Stimulated activated memory B cell treated with anti-CD40 and anti-IgM and Interleukin-4, amounts not matched to agents 10 μg/mL and 1 μg/mL and 100 μg/mL, for 72 hours (primary cell): ENCODE results near the gene NOC2L.
"Not testable (repeated sequence)": the region's sequence is repeated elsewhere in the genome, so short reads cannot be mapped to it uniquely, and the experiment has no call there.

Source experiments
- ATAC-seq: fragments of 150-1000 bp; cut with Tn5 transposase; 2 replicates; pipeline ENCODE4 v1.10.0; 2021
- H3K27ac Mint-ChIP-seq: one replicate; pipeline ENCODE4 v1.8.0; 2022; ENCODE audit warnings: mild to moderate bottlenecking, mixed read lengths
- H3K27me3 Mint-ChIP-seq: one replicate; pipeline ENCODE4 v1.8.0; 2022; ENCODE audit warnings: mixed read lengths
- H3K36me3 Mint-ChIP-seq: one replicate; pipeline ENCODE4 v1.8.0; 2022; ENCODE audit warnings: mixed read lengths
- H3K4me1 Mint-ChIP-seq: one replicate; pipeline ENCODE4 v1.8.0; 2022; ENCODE audit warnings: mixed read lengths
- H3K4me3 Mint-ChIP-seq: one replicate; pipeline ENCODE4 v1.8.0; 2022; ENCODE audit warnings: mild to moderate bottlenecking, moderate library complexity, mixed read lengths
- H3K9me3 Mint-ChIP-seq: one replicate; pipeline ENCODE4 v1.8.0; 2022; ENCODE audit warnings: mixed read lengths

NOC2L gene

DNA sequence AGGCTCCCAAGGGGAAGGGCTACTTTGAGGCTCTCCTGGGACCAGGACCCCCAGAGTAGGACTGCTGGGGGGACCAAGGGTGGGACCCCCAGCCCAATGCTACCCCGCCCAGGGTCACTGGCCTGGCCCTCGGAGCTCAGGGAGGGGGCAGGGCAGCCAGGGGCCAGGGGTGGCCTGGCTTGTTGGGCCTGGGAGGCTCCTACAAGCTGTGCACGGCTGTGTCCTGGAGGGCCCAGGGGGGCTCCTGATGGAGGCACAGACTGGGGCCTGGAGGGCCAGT, 38.6 kb upstream of the NOC2L start:
- peaks cover 61% of the 10 kb centered on the region for H3K27me3 Mint-ChIP-seq
- no peak overlapping the region for H3K27ac Mint-ChIP-seq
- H3K4me1 Mint-ChIP-seq = peaks cover 25% of the 10 kb centered on the region

GRCh38 chr1:996851-997712, 38.0 kb upstream of the NOC2L start:
- peaks cover 29% of the 10 kb centered on the region for H3K4me1 Mint-ChIP-seq
- no peak for ATAC-seq
- H3K27me3 Mint-ChIP-seq = peaks cover 61% of the 10 kb centered on the region
- peak overlapping the region; percentile 50 for H3K4me3 Mint-ChIP-seq
- H3K27ac Mint-ChIP-seq = no peak overlapping the region
- H3K36me3 Mint-ChIP-seq = peaks cover 2% of the 10 kb centered on the region
- peaks cover 4% of the 10 kb centered on the region for H3K9me3 Mint-ChIP-seq

More for the DNA sequence above, 38.6 kb upstream of the NOC2L start:
- ATAC-seq = no peak
- H3K9me3 Mint-ChIP-seq = peaks cover 2% of the 10 kb centered on the region
- H3K4me3 Mint-ChIP-seq = peak overlapping the region; percentile 50
- H3K36me3 Mint-ChIP-seq = no peaks in the 10 kb centered on the region

DNA sequence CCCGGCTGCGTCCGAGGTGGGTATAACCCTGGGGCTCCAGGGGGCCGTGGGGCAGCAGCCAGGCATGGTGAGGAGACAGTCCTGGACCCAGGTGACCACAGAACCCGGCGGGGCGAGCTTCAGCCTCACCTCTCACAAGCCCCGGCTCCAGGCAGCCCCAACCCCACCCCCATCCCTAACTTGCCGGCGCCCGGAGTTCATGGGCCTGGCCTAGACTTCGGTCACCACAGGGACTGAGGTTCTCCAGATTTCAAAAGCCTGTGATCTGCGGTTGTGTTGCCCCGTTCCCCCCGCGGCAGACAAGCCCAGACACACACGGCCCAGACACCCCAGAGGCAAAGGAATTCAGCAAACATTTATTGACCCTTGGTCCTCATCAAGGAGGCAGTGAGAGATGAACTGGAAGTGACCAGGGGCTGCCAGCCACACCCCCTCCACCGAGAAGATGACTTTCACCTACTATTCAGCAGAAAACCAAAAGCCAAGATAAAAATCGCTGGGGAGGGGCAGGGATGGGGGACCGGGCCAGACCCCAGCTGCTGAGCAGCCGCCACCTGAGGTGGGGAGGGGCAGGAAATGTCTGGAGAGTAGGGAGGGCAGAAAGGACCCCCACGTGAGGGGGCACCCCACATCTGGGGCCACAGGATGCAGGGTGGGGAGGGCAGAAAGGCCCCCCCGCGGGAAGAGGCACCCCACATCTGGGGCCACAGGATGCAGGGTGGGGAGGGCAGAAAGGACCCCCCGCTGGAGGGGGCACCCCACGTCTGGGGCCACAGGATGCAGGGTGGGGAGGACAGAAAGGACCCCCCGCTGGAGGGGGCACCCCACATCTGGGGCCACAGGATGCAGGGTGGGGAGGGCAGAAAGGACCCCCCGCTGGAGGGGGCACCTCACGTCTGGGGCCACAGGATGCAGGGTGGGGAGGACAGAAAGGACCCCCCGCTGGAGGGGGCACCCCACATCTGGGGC, 36.9 kb upstream of the NOC2L start:
- H3K4me1 Mint-ChIP-seq = peaks cover 29% of the 10 kb centered on the region
- no peak for ATAC-seq
- H3K9me3 Mint-ChIP-seq = peaks cover 10% of the 10 kb centered on the region
- H3K27me3 Mint-ChIP-seq = peaks cover 70% of the 10 kb centered on the region
- H3K27ac Mint-ChIP-seq = no peak overlapping the region
- no peak overlapping the region for H3K4me3 Mint-ChIP-seq
- H3K36me3 Mint-ChIP-seq = peaks cover 6% of the 10 kb centered on the region

GRCh38 chr1:994546-994945, 35.5 kb upstream of the NOC2L start:
- H3K36me3 Mint-ChIP-seq, H3K9me3 Mint-ChIP-seq, ATAC-seq, H3K4me3 Mint-ChIP-seq, H3K27ac Mint-ChIP-seq: not testable (repeated sequence)
- H3K4me1 Mint-ChIP-seq = peaks cover 24% of the 10 kb centered on the region
- peaks cover 84% of the 10 kb centered on the region for H3K27me3 Mint-ChIP-seq

DNA sequence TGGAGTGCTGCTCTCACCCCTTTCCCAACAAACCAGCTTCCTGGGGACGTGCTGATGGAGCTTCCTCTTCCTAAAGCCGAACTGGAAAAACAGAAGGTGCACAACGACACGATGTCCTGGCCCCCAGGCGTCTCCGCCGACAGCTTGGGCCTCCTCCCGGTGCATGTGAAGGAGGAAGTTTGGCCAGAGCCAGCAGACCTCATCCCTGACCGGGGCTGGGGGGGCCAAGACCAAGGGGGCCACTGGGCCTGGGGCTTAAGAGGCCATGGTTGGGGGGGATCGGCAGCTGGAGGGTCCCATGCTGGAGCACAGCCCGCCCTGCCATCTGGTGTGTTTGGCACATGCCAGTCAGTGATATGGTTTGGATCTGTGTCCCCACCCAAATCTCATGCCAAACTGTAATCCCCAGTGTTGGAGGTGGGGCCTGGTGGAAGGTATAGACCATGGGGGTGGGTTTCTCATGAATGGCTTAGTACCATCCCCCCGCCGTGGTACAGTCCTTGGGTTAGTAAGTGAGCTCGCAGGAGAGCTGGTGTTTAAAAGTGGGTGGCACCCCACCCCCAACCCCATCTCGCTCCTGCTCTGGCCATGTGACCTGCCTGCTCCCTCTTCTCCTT, 34.4 kb upstream of the NOC2L start:
- Mint-ChIP-seq H3K27me3 (peaks cover 91% of the 10 kb centered on the region), H3K4me3 (no peak overlapping the region)

GRCh38 chr1:992362-992761, 33.3 kb upstream of the NOC2L start:
- Mint-ChIP-seq H3K4me3 (no peak overlapping the region), H3K9me3 (peaks cover 17% of the 10 kb centered on the region), H3K4me1 (peaks cover 21% of the 10 kb centered on the region), H3K36me3 (peaks cover 15% of the 10 kb centered on the region), H3K27me3 (peaks cover 90% of the 10 kb centered on the region), H3K27ac (peak overlapping the region; percentile 47)
- peak; percentile 53 for ATAC-seq

More for the DNA sequence above, 34.4 kb upstream of the NOC2L start:
- H3K36me3 Mint-ChIP-seq = peaks cover 13% of the 10 kb centered on the region
- peaks cover 16% of the 10 kb centered on the region for H3K9me3 Mint-ChIP-seq
- H3K27ac Mint-ChIP-seq = no peak overlapping the region
- H3K4me1 Mint-ChIP-seq = peaks cover 24% of the 10 kb centered on the region
- no peak for ATAC-seq

DNA sequence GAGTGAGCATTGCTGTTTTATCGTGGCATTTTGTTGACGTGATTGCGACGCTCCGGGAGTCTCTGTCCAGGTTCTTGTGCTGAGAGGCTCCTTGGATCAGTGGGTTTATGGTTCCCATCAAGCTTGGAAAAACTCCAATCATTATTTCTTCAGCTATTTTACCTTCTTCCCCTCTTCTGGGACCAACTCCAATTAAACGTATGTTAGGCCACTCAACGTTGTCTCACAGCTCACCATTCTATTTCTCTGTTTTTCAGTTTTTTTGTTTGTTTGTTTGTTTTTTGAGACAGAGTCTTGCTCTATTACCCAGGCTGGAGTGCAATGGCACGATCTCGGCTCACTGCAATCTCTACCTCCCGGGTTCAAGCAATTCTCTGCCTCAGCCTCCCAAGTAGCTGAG, 32.8 kb upstream of the NOC2L start:
- peaks cover 86% of the 10 kb centered on the region for H3K27me3 Mint-ChIP-seq
- ATAC-seq = no peak
- H3K36me3 Mint-ChIP-seq = peaks cover 15% of the 10 kb centered on the region
- no peak overlapping the region for H3K4me3 Mint-ChIP-seq
- peaks cover 16% of the 10 kb centered on the region for H3K4me1 Mint-ChIP-seq
- peaks cover 17% of the 10 kb centered on the region for H3K9me3 Mint-ChIP-seq
- H3K27ac Mint-ChIP-seq = peak overlapping the region; percentile 47

- ATAC-seq, H3K27ac Mint-ChIP-seq, H3K4me3 Mint-ChIP-seq: not testable (repeated sequence)
- Mint-ChIP-seq H3K27me3 (peaks cover 86% of the 10 kb centered on the region), H3K36me3 (peaks cover 15% of the 10 kb centered on the region), H3K4me1 (peaks cover 14% of the 10 kb centered on the region), H3K9me3 (peaks cover 17% of the 10 kb centered on the region)
These were observed 32.2 kb upstream of the NOC2L start for GRCh38 chr1:991275-991674.

GRCh38 chr1:988061-988460, 29.0 kb upstream of the NOC2L start:
- Mint-ChIP-seq H3K36me3 (peaks cover 15% of the 10 kb centered on the region), H3K4me1 (peaks cover 14% of the 10 kb centered on the region), H3K9me3 (peaks cover 17% of the 10 kb centered on the region), H3K27me3 (peaks cover 87% of the 10 kb centered on the region)
- H3K27ac Mint-ChIP-seq, H3K4me3 Mint-ChIP-seq, ATAC-seq: not testable (repeated sequence)

DNA sequence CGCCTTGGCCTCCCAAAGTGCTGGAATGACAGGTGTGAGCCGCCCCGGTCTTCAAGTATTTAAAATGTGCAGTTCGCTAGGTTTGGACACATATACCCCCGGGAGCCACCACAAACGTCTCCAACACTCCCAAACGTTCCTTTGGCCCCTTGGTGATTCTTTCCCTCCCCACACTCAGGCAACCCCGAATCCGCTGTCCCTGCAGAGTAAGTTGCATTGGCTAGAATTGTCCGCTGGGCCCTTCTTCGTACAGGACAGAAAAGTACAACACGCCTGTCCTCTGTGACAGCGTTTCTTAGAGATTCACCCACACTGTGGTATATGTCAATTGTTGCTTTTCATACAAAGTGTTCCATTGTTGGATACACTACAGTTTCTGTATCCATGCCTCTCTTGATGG, 26.1 kb upstream of the NOC2L start:
- Mint-ChIP-seq H3K27ac (no peak overlapping the region), H3K4me1 (no peaks in the 10 kb centered on the region), H3K4me3 (no peak overlapping the region), H3K36me3 (peaks cover 9% of the 10 kb centered on the region), H3K27me3 (peaks cover 78% of the 10 kb centered on the region), H3K9me3 (peaks cover 7% of the 10 kb centered on the region)
- ATAC-seq = no peak

GRCh38 chr1:984476-984814, 25.4 kb upstream of the NOC2L start:
- H3K4me3 Mint-ChIP-seq = no peak overlapping the region
- peaks cover 71% of the 10 kb centered on the region for H3K27me3 Mint-ChIP-seq
- peaks cover 7% of the 10 kb centered on the region for H3K9me3 Mint-ChIP-seq
- no peak overlapping the region for H3K27ac Mint-ChIP-seq
- no peak for ATAC-seq
- peaks cover 9% of the 10 kb centered on the region for H3K36me3 Mint-ChIP-seq
- no peaks in the 10 kb centered on the region for H3K4me1 Mint-ChIP-seq

DNA sequence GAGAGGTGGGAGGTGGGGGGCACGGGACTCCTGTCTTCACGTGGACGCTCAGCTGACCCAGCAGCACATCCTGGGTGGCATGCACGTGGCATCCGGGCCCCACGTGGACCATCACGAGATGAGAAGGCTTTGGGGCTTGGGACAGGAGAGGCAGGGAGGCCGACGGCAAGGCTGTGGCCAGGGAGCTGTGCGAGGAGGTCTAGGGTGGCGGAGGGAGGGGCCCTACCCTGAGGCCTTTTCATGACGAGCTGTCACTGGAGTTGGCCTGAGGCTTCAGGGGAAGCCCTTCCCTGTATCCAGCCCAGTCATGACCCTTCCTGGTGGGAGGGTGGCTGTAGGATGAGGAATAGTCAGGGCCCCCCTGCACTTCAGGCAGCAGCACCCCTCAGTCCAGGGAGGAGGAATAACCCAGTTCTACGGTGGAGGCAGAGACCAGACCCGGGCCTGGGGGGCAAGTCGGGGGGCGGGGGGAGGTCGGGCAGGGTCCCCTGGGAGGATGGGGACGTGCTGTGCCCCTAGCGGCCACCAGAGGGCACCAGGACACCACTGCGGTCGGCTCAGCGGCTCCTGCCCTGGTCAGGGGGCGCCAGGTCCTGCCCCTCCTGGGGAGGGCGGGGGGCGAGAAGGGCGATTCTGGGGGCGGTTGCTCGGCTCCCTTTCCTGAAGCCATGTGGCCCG, 24.9 kb upstream of the NOC2L start:
- no peak overlapping the region for H3K27ac Mint-ChIP-seq
- peak; percentile 59 for ATAC-seq
- H3K4me1 Mint-ChIP-seq = no peaks in the 10 kb centered on the region
- H3K36me3 Mint-ChIP-seq = peaks cover 6% of the 10 kb centered on the region
- no peak overlapping the region for H3K4me3 Mint-ChIP-seq
- H3K9me3 Mint-ChIP-seq = peaks cover 5% of the 10 kb centered on the region
- H3K27me3 Mint-ChIP-seq = peaks cover 66% of the 10 kb centered on the region

DNA sequence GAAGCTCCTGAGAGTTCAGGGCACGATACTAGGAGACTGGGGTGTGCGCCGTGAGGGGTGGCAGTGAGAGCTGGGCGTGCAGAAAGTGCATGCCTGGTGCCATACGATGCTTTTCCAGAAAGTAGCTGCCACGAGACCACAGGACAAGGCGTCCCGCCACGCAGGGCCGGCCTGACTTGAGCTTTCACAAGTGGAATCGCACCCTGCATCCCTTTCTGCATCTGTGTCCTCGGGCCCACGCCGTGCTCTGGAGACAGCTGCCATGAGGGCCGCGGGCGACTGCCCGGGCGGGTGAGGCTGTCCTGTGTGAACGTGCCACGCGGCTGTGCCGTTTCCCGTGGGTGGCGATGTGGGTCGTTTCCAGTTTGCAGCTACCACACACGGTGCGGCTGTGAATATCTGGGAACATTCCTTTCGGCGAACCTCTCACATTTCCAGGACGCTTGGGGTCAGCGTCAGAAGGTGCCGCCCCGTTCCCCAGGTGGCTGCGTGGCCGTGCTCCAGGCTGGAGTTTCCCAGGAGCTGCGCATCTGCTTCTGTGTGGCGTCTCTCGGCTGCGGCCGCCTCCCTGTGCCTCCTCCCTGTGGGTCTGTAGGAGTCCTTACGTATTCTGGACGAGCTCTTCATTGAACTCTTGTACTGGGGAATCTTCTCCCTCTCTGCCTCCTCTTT, 23.8 kb upstream of the NOC2L start:
- Mint-ChIP-seq H3K4me1 (peaks cover 5% of the 10 kb centered on the region), H3K4me3 (no peak overlapping the region), H3K36me3 (peaks cover 5% of the 10 kb centered on the region), H3K27ac (no peak overlapping the region), H3K27me3 (peaks cover 64% of the 10 kb centered on the region), H3K9me3 (no peaks in the 10 kb centered on the region)
- ATAC-seq = no peak

- Mint-ChIP-seq H3K27me3 (peaks cover 62% of the 10 kb centered on the region), H3K36me3 (peaks cover 5% of the 10 kb centered on the region), H3K4me1 (peaks cover 5% of the 10 kb centered on the region), H3K9me3 (no peaks in the 10 kb centered on the region), H3K27ac (no peak within 1 kb of the TSS), H3K4me3 (no peak within 1 kb of the TSS)
- ATAC-seq = no peak
These were observed 23.0 kb upstream of the NOC2L start, which contains the start of gene PERM1 for GRCh38 chr1:981955-982558. Gene PERM1, minus strand, starts transcription at chr1:982093. Its CDS starts 1,064 bp downstream, at chr1:981029.
